ENCODE measurements around the gene ARSB.

The ARSB gene

DNA sequence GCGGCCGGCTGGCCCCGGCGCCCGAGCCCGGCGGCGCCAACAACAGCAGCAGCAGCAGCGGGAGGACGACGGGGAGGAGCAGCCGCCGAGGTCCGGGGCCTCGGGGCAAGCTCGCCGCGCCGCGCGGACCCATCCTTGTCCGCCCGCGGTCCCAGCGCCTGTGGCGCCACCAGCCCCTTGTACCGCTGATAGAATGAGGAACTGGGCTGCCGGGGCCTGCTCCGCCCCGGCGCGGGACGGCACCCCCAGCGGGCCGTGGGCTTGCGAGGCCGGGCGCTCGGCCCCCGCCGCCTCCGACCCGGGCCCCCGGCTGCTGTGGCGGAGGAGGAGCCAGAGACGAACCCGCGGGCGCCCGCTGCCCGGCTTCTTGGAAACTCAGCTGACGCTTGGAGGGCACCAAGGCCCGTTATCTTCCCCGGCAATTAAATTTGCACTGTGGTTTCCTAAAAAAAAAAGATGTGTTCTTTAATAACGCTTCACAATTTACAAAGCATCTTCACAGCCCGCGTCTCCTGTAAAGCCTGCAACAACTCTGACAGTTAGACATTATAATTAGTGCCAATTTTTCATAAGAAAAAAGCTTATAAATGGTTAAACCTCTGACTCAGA is at the start of gene ARSB:
ARSB (minus strand) TSS at position 195 of the 609 bp plus-strand sequence; CDS start at position 133, 62 bp downstream.
- H3K27me3 ChIP-seq (replicated peaks; ENCODE audit: control insufficient read depth, insufficient read depth, low read length), result no peaks in the 10 kb centered on the region
- TF ChIP-seq, protein P1, sequence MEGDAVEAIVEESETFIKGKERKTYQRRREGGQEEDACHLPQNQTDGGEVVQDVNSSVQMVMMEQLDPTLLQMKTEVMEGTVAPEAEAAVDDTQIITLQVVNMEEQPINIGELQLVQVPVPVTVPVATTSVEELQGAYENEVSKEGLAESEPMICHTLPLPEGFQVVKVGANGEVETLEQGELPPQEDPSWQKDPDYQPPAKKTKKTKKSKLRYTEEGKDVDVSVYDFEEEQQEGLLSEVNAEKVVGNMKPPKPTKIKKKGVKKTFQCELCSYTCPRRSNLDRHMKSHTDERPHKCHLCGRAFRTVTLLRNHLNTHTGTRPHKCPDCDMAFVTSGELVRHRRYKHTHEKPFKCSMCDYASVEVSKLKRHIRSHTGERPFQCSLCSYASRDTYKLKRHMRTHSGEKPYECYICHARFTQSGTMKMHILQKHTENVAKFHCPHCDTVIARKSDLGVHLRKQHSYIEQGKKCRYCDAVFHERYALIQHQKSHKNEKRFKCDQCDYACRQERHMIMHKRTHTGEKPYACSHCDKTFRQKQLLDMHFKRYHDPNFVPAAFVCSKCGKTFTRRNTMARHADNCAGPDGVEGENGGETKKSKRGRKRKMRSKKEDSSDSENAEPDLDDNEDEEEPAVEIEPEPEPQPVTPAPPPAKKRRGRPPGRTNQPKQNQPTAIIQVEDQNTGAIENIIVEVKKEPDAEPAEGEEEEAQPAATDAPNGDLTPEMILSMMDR (IDR thresholded peaks at IDR 0.05; ENCODE audit: insufficient read depth, low read length, poor library complexity, severe bottlenecking), result no peak
- H3K4me3 ChIP-seq (replicated peaks; ENCODE audit: low read depth, low read length), result peak within 1 kb of the TSS; percentile 78
- H3K36me3 ChIP-seq (ENCODE audit: control insufficient read depth, insufficient read depth, low read length), result no peaks in the 10 kb centered on the region
- DNase-seq (ENCODE audit: extremely low read depth, insufficient read length), result no peak

DNA sequence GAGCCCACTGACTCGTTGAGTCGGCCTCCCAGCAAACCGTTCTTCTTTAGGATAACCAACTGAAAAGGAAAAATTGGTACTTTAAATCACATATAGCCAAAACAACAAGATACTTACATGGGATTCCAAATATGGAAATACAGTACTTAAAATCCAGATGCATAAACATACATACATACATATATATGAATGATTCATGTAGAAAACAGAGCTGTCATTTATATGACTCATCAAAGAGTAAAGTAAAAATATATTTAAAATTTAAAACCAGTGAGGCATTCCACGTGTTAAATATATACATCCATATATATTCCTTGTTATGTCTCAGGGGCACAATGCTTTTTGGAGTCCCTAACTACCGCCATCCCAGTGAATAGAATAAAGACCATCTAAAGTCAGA is 47.7 kb upstream of the ARSB start:
- no peak for DNase-seq (ENCODE audit: extremely low read depth, insufficient read length)
- Histone ChIP-seq H3K4me3 (replicated peaks; ENCODE audit: low read depth, low read length) (no peak overlapping the region), H3K36me3 (ENCODE audit: control insufficient read depth, insufficient read depth, low read length) (no peaks in the 10 kb centered on the region), H3K27me3 (replicated peaks; ENCODE audit: control insufficient read depth, insufficient read depth, low read length) (no peaks in the 10 kb centered on the region)
- TF ChIP-seq, protein P1 (IDR thresholded peaks at IDR 0.05; ENCODE audit: insufficient read depth, low read length, poor library complexity, severe bottlenecking), result no peak

GRCh38 chr5:79032031-79032695 is 47.1 kb upstream of the ARSB start:
- TF ChIP-seq, protein P1 (IDR thresholded peaks at IDR 0.05; ENCODE audit: insufficient read depth, low read length, poor library complexity, severe bottlenecking), result no peak
- DNase-seq (ENCODE audit: extremely low read depth, insufficient read length), result no peak
- H3K27me3 ChIP-seq (replicated peaks; ENCODE audit: control insufficient read depth, insufficient read depth, low read length), result no peaks in the 10 kb centered on the region
- H3K4me3 ChIP-seq (replicated peaks; ENCODE audit: low read depth, low read length), result no peak overlapping the region
- no peaks in the 10 kb centered on the region for H3K36me3 ChIP-seq (ENCODE audit: control insufficient read depth, insufficient read depth, low read length)

DNA sequence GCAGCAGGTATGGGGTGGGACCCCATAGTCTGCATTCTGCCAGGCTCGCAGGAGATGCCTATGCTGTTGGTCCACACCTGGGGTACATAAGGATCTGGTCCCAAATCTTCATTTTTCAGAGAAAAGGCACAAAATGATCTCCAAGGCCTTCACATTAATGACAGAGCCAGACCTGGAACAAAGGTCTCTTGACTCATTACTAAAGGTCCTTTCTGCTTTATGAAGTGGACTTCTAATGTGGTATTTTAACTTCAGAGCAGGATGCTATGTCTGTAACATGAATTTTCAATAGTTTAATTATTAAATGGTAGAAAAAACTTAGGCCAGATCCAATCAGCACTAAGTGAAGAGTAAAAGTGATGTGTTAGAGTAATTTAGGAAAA is 46.4 kb upstream of the ARSB start:
- TF ChIP-seq, protein P1 (IDR thresholded peaks at IDR 0.05; ENCODE audit: insufficient read depth, low read length, poor library complexity, severe bottlenecking), result no peak
- no peak for DNase-seq (ENCODE audit: extremely low read depth, insufficient read length)
- no peaks in the 10 kb centered on the region for H3K27me3 ChIP-seq (replicated peaks; ENCODE audit: control insufficient read depth, insufficient read depth, low read length)
- no peaks in the 10 kb centered on the region for H3K36me3 ChIP-seq (ENCODE audit: control insufficient read depth, insufficient read depth, low read length)
- H3K4me3 ChIP-seq (replicated peaks; ENCODE audit: low read depth, low read length), result no peak overlapping the region

DNA sequence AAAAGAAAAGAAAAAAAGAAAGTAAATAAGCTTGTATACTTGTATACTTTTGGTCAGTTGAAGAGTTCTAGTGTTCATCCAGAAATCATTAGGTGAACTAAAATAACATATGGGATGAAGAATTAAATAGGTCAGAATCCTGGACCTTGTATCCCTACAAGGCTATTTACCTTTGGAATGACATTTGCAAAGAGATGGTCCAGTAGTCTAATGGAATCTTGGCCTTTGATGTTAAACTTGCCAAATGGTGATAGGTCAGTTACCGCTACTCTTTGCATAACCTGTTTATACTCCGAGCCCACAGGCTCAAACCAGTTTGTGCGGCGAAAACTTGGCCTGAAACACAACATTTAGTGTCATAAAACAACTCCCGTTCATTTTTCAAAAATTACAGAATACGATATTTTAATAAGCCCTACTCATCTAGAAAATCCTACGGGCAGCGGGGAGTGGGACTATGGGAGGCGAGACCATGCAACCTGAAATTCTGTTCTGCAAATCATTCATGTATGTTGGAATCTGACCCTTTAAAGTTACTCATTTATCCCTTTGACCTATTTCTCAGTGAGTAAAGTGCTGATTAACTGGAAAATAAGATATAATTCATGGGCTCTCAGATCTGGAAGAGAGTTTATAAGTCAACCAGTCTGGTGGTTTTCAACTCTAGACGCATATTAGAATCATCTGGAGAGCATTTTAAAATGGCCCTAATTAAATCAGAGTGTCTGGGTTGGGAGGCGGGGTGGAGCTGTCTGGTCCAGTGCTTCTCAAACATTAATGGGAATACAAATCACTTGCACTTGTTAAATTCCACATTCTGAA is 45.8 kb upstream of the ARSB start:
- H3K27me3 ChIP-seq (replicated peaks; ENCODE audit: control insufficient read depth, insufficient read depth, low read length), result no peaks in the 10 kb centered on the region
- TF ChIP-seq, protein P1 (IDR thresholded peaks at IDR 0.05; ENCODE audit: insufficient read depth, low read length, poor library complexity, severe bottlenecking), result no peak
- H3K4me3 ChIP-seq (replicated peaks; ENCODE audit: low read depth, low read length), result no peak overlapping the region
- no peak for DNase-seq (ENCODE audit: extremely low read depth, insufficient read length)
- no peaks in the 10 kb centered on the region for H3K36me3 ChIP-seq (ENCODE audit: control insufficient read depth, insufficient read depth, low read length)

All from GM06990 (cell line).